GM19395 (cell line): ENCODE results near the gene PBX1.

Experiments
- ATAC-seq: cut with Tn5 transposase; IDR thresholded peaks from one replicate; pipeline ENCODE4 v1.9.1; 2021; ENCODE audit warnings: mild to moderate bottlenecking, moderate library complexity; ENCODE audit not compliant: unreplicated experiment

Gene PBX1

GRCh38 chr1:164716992-164717703 lies 158.2 kb downstream of the PBX1 start:
- peak; percentile 94 for ATAC-seq

- no peak for ATAC-seq
Observed at GRCh38 chr1:164718821-164719220, 159.8 kb downstream of the PBX1 start.

GRCh38 chr1:164719676-164720439 lies 160.9 kb downstream of the PBX1 start:
- no peak for ATAC-seq

- ATAC-seq = no peak
Observed at GRCh38 chr1:164720440-164721227, 161.7 kb downstream of the PBX1 start.

DNA sequence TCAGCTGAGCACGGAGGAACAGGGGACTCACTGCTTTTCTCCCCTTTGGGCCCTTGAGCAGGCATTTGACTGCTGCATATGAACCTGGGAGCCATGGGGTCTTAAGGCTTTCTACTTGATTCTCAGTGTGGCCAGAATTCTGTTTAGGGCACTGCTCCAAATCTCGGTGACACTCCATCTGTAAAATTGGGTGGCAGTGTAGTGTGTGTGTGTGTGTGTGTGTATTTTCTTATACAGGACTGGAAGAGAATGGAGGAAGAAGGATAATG lies 162.2 kb downstream of the PBX1 start:
- ATAC-seq = no peak

DNA sequence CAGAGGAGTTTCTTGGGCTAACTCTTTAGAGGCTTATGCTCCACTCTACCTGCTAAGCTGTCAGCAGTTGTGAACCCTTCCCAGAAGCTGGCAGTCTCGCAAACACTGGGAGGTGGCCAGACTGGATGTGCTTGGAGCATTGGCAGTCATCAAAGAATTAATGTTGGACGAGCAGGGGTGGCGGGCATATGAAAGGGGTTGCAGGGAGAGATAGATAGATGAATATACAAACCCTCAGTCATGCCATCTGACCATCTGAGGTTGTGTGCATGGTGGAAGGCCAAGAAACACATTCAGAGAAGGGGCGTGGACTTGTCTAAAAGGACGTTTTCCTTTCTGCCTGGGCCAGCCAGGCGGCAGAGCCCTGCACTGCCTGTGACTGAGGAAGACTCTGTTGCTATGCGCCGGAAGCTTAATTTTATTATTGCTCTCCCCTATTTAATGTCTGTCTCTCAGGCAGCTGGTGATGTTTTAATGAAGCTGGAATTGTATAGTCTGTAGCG lies 164.4 kb downstream of the PBX1 start:
- no peak for ATAC-seq

- no peak for ATAC-seq
Observed at GRCh38 chr1:164725401-164725800, 166.4 kb downstream of the PBX1 start.

DNA sequence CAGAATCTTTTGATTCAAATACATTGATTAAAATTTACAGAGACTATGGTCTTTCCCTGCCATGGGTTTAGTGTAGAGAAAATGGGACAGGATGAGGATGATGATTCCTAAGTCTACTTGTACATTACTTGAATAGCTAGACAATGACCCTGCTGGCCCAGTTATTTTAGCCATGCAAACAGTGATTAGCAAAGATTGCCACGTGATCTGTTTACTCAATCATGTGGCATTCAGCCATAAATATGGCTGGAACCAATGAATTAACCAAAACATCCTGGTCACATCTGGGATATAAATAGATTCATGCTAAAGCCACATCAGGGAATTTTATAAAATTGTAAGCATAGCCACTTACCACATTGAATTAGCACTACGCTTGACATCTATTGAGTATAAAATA lies 167.3 kb downstream of the PBX1 start:
- ATAC-seq = no peak

GRCh38 chr1:164728719-164729118 lies 169.7 kb downstream of the PBX1 start:
- no peak for ATAC-seq

DNA sequence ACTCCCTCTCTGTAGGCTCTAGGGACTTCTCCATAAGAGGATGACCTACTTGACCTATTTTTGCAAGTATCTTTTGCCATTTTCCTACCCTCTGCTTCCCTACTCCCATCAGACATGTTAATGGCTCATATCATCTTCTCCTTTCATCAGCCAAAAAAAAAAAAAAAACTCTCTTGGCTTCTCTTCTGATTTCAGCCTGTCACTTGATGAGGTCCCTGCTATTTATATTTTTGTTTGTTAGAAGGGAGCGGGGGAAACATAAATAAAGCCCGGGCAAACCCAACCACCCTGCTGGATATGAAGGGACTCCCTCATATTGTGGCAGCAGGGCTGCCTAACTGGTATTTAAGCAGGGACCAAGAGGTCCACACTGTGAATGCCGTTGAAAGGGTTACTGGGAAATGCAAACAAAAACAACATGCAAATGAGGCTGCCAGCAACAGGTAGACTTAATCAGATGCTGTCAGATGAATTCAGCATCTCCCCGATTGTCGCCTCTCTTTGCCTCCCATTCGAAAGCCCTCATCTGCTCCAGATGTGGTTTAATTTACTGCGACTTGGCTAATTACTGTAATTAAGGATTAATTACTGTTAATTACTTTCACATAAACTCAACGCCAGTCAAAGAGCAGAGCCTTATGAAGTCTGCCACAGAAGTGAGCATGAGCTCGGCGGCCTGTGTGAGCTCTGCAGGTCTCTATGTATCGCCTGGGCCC lies 172.3 kb downstream of the PBX1 start:
- ATAC-seq = no peak

DNA sequence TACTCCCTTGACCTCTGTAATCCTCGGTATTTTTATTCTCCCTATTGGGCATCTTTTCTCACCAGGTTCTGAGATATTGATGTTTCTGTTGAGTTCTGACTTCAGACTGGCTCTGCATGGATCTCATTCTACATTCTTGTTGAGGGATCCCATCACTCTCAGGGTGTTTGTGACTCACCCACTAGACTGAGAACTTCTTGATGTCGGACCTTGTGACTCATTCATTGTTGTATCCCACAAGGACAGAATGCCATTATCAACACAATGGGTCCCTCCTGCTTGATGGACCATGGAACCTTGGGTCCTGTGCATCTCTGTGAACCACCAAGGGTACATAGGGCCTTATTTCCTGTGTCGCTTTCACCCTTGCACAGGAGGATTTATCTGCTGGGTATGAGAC lies 174.1 kb downstream of the PBX1 start:
- ATAC-seq = no peak

- no peak for ATAC-seq
Observed at GRCh38 chr1:164733734-164734133, 174.8 kb downstream of the PBX1 start.

DNA sequence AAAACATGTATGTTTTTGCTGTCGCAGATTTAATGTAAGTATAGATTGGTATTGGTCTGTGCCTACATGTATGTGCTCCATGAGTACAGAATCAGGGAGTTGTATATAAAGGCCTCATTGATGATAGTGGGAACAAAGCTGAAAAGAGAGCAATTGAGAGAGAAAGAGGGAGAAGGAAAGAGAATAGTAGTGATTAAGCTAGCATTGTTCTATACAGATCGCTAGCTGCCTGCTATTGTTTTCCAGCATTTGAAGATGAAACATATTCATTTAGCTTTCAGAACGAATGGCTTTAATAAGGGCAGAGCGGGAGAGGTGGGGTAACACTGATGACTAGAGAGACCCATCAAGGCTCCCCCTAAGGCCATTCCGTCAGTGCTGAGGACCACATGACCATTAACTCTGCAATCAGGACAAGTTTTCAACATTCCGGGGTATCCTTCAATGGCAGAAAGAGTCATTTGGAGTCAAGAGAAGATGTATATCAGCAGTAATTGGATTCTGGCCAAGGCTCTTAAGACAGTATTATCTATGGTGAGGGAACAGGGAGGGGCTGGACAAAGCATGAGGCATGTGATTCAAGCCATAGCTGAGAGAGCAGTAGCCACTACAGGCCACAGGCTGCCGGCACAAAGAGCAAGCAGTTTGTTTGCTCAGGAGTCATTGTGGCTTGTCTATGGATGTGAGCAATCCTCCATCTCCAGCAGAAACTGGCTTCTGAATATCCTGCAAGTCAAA lies 176.5 kb downstream of the PBX1 start:
- ATAC-seq = no peak

GRCh38 chr1:164736137-164736536 lies 177.2 kb downstream of the PBX1 start:
- ATAC-seq = no peak

DNA sequence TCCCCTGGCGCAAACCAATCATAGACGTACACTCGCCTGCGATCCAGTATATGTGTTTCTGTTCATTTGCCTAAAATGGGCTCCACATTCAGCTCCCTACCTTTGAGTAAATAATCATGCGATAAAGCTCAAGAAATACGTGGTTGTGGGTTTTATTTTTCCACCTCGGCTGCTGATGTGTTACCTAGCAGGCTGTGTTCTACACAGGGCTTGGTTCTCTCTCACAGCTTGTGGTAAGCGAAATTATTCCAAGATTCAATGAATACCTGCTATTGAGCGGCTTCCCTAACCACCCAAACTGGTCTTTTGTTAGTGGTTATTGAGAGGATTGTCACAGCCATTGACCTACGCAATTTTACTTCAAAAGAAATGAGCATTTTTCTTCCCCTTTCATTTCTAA lies 180.2 kb downstream of the PBX1 start:
- ATAC-seq = no peak

DNA sequence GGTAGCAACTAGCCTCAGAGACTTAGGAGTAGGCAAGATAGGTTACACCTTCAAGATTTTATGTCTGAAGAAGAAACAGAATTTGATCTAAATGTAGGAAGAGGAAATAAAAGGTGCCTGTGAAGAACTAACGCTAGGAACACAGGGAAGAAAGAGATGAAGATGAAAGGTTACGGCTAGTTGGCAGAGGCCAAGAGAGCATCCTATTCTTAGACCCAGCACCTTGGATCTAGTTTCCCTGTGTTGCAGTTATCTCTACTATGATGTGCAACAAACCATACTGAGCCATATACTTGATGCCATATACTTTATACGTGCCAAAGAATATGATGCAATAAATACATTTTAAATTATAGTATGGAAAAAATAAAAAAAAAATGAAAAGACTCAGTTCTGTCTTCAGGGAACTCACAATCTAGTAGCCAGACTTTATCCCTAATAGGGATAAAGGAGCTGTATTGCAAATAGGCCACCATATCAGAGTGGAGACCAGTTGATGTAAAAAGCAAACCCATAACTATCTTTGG lies 181.1 kb downstream of the PBX1 start:
- no peak for ATAC-seq

DNA sequence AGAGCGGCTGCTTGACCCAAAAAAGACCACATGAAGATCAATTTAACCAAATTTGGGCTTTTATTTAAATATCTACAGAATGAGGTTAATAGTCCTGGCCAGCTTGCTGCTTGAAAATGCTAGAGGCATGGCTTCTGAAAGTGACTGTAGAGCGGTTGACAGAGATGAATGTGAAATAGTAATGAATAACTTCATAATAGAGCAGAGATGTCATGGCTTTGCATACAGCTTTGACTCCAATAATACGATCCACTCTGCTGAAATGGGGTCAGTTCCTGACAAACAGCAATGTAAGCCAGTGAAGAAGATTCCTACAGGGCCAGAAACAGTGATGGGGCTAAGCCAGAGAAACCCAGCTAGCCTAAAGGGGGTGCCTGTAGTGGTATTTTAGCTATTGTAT lies 183.8 kb downstream of the PBX1 start:
- no peak for ATAC-seq

DNA sequence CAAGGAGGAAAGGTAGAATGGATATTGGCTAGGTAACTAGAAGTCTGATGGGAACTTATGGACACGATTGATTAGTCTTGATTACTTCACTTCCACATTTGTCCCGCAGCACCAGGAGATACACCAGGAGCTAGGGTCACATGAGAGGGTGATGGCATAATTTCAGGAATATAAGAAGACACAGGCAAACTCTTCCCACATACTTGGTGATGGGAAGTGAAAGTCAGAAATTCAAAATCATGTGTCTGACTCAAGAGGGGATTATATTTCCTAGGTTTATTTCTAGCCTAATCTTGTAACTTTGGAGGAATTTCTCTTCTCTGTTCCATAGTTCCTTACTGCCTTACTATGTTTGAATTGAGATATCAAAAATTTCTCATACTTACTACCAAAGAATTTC lies 185.0 kb downstream of the PBX1 start:
- ATAC-seq = no peak

- no peak for ATAC-seq
Observed at GRCh38 chr1:164745736-164746135, 186.8 kb downstream of the PBX1 start.

DNA sequence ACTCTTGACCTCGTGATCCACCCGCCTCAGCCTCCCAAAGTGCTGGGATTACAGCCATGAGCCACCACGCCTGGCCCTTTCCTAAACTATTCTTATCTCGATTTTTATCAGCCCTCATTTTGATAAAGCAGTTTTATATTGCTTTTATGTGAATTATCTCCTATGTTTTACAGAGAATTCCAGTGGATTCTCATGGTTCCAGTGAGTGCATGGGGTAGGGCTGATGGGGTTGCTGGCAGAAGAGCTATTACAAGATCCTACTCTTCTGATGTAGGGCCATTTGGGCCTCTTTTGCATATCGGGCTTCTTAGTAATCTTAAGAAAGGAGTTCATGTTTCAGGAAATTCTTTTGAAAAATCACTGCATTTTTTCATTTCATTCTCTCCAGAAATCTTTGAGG lies 187.6 kb downstream of the PBX1 start:
- no peak for ATAC-seq
